ENCODE results near the gene LGALS9B.
"Not testable (repeated sequence)": the region's sequence is repeated elsewhere in the genome, so short reads cannot be mapped to it uniquely, and the experiment has no call there.

DNA sequence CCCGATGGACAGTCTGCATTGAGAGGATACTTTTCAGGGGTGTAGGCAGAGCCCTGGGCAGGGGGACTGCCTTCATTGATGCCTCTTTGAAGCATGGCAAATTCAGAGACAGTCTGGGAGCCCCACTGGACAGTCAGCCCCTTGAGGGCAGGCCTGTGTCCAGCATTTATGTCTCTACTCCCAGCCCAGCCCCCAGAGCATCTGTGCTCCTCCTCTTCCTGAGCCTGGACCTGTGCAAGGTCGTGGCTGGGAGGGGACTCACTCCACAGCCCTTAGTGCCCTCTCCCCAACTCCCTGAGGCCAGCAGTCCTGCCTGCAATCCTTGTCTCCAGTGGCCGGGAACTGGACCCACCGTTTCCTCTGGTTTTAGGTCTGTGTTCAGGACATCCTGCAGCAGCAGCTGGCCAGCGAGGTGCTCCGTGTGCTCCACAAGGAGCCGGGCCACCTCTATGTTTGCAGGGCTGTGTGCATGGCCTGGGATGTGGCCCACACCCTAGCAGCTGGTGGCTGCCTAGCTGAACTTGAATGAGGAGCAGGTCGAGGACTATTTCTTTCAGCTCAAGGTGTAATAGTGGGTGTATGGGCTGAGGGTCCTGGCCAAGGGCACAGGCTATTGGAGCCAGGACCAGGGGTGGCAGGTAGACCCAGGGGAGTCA, 22.6 kb downstream of the LGALS9B start:
- TF ChIP-seq, protein P1, sequence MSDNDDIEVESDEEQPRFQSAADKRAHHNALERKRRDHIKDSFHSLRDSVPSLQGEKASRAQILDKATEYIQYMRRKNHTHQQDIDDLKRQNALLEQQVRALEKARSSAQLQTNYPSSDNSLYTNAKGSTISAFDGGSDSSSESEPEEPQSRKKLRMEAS (IDR thresholded peaks at IDR 0.05; ENCODE audit: insufficient read depth, insufficient read length) = not testable (repeated sequence)
- TF ChIP-seq CTCF (IDR thresholded peaks at IDR 0.05; ENCODE audit: extremely low read depth in 1 of 2, insufficient read depth in 1 of 2, low read depth in 1 of 2, low read length in 2 of 2); JUN (IDR thresholded peaks at IDR 0.05; ENCODE audit: borderline replicate concordance, insufficient read depth, insufficient read length, low read depth); EZH2 (IDR thresholded peaks at IDR 0.05; ENCODE audit: borderline replicate concordance, low read depth, low read length, severe bottlenecking); POLR2A (IDR thresholded peaks at IDR 0.05; ENCODE audit: low read depth, low read length): not testable (repeated sequence)

Data from endothelial cell of umbilical vein (primary cell).